H9 (cell line): ENCODE results near the gene GJB4. TPM values are rescaled to one million over a fixed set of nuclear protein-coding genes. Genes with fewer than 3 reads are reported as not detected.

ENCODE experiments used
- DNase-seq: peaks from one replicate; pipeline ENCODE4 v3.0.0-alpha.2; 2017
- H2AFZ ChIP-seq: one replicate; pipeline ENCODE4 v1.6.1; 2013; ENCODE audit warnings: mild to moderate bottlenecking, low read length, control low read depth, moderate library complexity
- H2AK5ac ChIP-seq: 2 replicates; pipeline ENCODE4 v1.6.1; 2013; ENCODE audit warnings: low read length, control low read depth, mixed read lengths; ENCODE audit not compliant: insufficient read length
- H2BK120ac ChIP-seq: one replicate; pipeline ENCODE4 v1.6.1; 2013; ENCODE audit warnings: low read depth, mild to moderate bottlenecking, low read length, control low read depth, inconsistent platforms; ENCODE audit not compliant: poor library complexity, severe bottlenecking
- H2BK12ac ChIP-seq: 2 replicates; pipeline ENCODE4 v1.6.1; 2013; ENCODE audit warnings: low read length, control low read depth, mixed read lengths, low read depth; ENCODE audit not compliant: insufficient read length
- H2BK15ac ChIP-seq: 2 replicates; pipeline ENCODE4 v1.6.1; 2013; ENCODE audit warnings: low read depth, low read length, control low read depth
- H2BK20ac ChIP-seq: one replicate; pipeline ENCODE4 v1.6.1; 2013; ENCODE audit warnings: low read depth, mild to moderate bottlenecking, low read length, control low read depth, inconsistent platforms; ENCODE audit not compliant: poor library complexity, severe bottlenecking
- H2BK5ac ChIP-seq: 2 replicates; pipeline ENCODE4 v1.6.1; 2013; ENCODE audit warnings: low read length, control low read depth, mixed read lengths; ENCODE audit not compliant: insufficient read length
- H3K14ac ChIP-seq: 2 replicates; pipeline ENCODE4 v1.6.1; 2013; ENCODE audit warnings: low read length, control low read depth; ENCODE audit not compliant: insufficient read depth
- H3K18ac ChIP-seq: 2 replicates; pipeline ENCODE4 v1.6.1; 2013; ENCODE audit warnings: low read depth, mild to moderate bottlenecking, mixed read lengths, low read length, control low read depth; ENCODE audit not compliant: insufficient read length
- H3K23ac ChIP-seq: 2 replicates; pipeline ENCODE4 v1.6.1; 2013; ENCODE audit warnings: low read length, control low read depth, mixed read lengths, low read depth; ENCODE audit not compliant: insufficient read length
- H3K23me2 ChIP-seq: 2 replicates; pipeline ENCODE4 v1.6.1; 2013; ENCODE audit warnings: low read depth, mild to moderate bottlenecking, mixed read lengths, low read length, control low read depth; ENCODE audit not compliant: insufficient read length, poor library complexity, severe bottlenecking
- H3K27ac ChIP-seq: 2 replicates; pipeline ENCODE4 v1.5.1; 2013; ENCODE audit warnings: low read length, control low read depth, mixed read lengths, low read depth; ENCODE audit not compliant: insufficient read length
- H3K27me3 ChIP-seq: 2 replicates; pipeline ENCODE4 v1.6.1; 2013; ENCODE audit warnings: low read length, control low read depth, inconsistent platforms; ENCODE audit not compliant: insufficient read depth
- H3K4ac ChIP-seq: 2 replicates; pipeline ENCODE4 v1.6.1; 2013; ENCODE audit warnings: low read depth, mild to moderate bottlenecking, control low read depth, inconsistent platforms, low read length, moderate library complexity
- H3K4me1 ChIP-seq: 2 replicates; pipeline ENCODE4 v1.6.1; 2013; ENCODE audit warnings: low read length, control low read depth, inconsistent platforms; ENCODE audit not compliant: insufficient read depth
- H3K4me2 ChIP-seq: 2 replicates; pipeline ENCODE4 v1.6.1; 2013; ENCODE audit warnings: low read length, control low read depth, mixed read lengths; ENCODE audit not compliant: insufficient read length, insufficient read depth
- H3K56ac ChIP-seq: 2 replicates; pipeline ENCODE4 v1.6.1; 2013; ENCODE audit warnings: low read depth, mild to moderate bottlenecking, mixed read lengths, low read length, control low read depth; ENCODE audit not compliant: insufficient read length
- H3K79me1 ChIP-seq: 2 replicates; pipeline ENCODE4 v1.6.1; 2013; ENCODE audit warnings: low read depth, mild to moderate bottlenecking, moderate library complexity, low read length, control low read depth, inconsistent platforms; ENCODE audit not compliant: insufficient read depth, poor library complexity, severe bottlenecking
- H3K79me2 ChIP-seq: 2 replicates; pipeline ENCODE4 v1.6.1; 2013; ENCODE audit warnings: low read length, control low read depth, inconsistent platforms; ENCODE audit not compliant: insufficient read depth
- H3K9ac ChIP-seq: 2 replicates; pipeline ENCODE4 v1.6.1; 2013; ENCODE audit warnings: low read length, control low read depth, mixed read lengths; ENCODE audit not compliant: insufficient read length; ENCODE audit errors: extremely low read depth
- H3K9me3 ChIP-seq: one replicate; pipeline ENCODE4 v1.6.1; 2013; ENCODE audit warnings: low read depth, low read length, inconsistent platforms; ENCODE audit not compliant: control insufficient read depth
- H3T11ph ChIP-seq: one replicate; pipeline ENCODE4 v1.6.1; 2013; ENCODE audit warnings: mild to moderate bottlenecking, low read length, control low read depth, inconsistent platforms
- H4K20me1 ChIP-seq: one replicate; pipeline ENCODE4 v1.6.1; 2013; ENCODE audit not compliant: control insufficient read depth, insufficient read length, insufficient read depth
- H4K5ac ChIP-seq: 2 replicates; pipeline ENCODE4 v1.6.1; 2013; ENCODE audit warnings: low read depth, mild to moderate bottlenecking, mixed read lengths, low read length, control low read depth; ENCODE audit not compliant: insufficient read length
- H4K8ac ChIP-seq: replicated peaks from 2 replicates; pipeline ENCODE4 v1.6.1; 2013; ENCODE audit warnings: low read length, control low read depth, mixed read lengths, low read depth; ENCODE audit not compliant: insufficient read length
- H4K91ac ChIP-seq: 2 replicates; pipeline ENCODE4 v1.6.1; 2013; ENCODE audit warnings: low read depth, mild to moderate bottlenecking, moderate library complexity, mixed read lengths, low read length, control low read depth; ENCODE audit not compliant: insufficient read length
- H3K27ac Mint-ChIP-seq, 3 experiments: 2 replicates in 2 of 3; 3 replicates in 1 of 3; pipeline ENCODE4 v1.8.0; 2020 to 2021; ENCODE audit warnings: mixed read lengths in 3 of 3, mild to moderate bottlenecking in 1 of 3, moderate library complexity in 1 of 3
- H3K27me3 Mint-ChIP-seq: 2 replicates; pipeline ENCODE4 v1.8.0; 2021; ENCODE audit warnings: low read depth, mild to moderate bottlenecking, moderate library complexity, mixed read lengths
- H3K36me3 Mint-ChIP-seq, 3 experiments: 2 replicates in 2 of 3; 3 replicates in 1 of 3; pipeline ENCODE4 v1.8.0; 2020 to 2021; ENCODE audit warnings: low read depth in 3 of 3, mixed read lengths in 3 of 3; ENCODE audit not compliant: insufficient read depth in 1 of 3
- H3K4me1 Mint-ChIP-seq, 2 experiments: 2 replicates each; pipeline ENCODE4 v1.8.0; 2020; ENCODE audit warnings: mixed read lengths in 2 of 2
- H3K4me3 Mint-ChIP-seq, 2 experiments: 2 replicates in 1 of 2; 3 replicates in 1 of 2; pipeline ENCODE4 v1.8.0; 2020 to 2021; ENCODE audit warnings: mild to moderate bottlenecking in 2 of 2, mixed read lengths in 2 of 2, moderate library complexity in 1 of 2
- H3K9me3 Mint-ChIP-seq, 2 experiments: 2 replicates in 1 of 2; 3 replicates in 1 of 2; pipeline ENCODE4 v1.8.0; 2020; ENCODE audit warnings: mild to moderate bottlenecking in 2 of 2, mixed read lengths in 2 of 2, moderate library complexity in 1 of 2
- CTCF ChIP-seq: fragments of 200-600 bp; sonication (generic); conservative IDR thresholded peaks from 3 replicates; pipeline ENCODE4 v1.8.0; 2021; ENCODE audit warnings: antibody characterized with exemption, mild to moderate bottlenecking
- WGBS: extraction: QIAGEN DNeasy Blood & Tissue Kit; methylation state at CpG from one replicate; pipeline ENCODE4 v1.1.7; 2013; ENCODE audit warnings: missing lambda C conversion rate, low lambda C conversion rate, mixed read lengths; ENCODE audit not compliant: insufficient read length; ENCODE audit errors: extremely low coverage; 5-methylcytosine and 5-hydroxymethylcytosine counted together
- total RNA-seq: library from RNA; stranded (reverse); gene quantifications from 2 replicates; pipeline ENCODE4 v1.2.1, GENCODE V29; 2021

The GJB4 gene
- total RNA-seq, 1 experiment from 2014 or later = not detected

GRCh38 chr1:34768856-34769255 is 9.3 kb downstream of the GJB4 start:
- no peak overlapping the region for H3K14ac ChIP-seq
- no peak for DNase-seq
- no peaks in the 10 kb centered on the region for H4K20me1 ChIP-seq
- no peak overlapping the region for H4K91ac ChIP-seq
- no peaks in the 10 kb centered on the region for H3K27me3 ChIP-seq
- H3K27ac ChIP-seq = no peak overlapping the region
- no peak overlapping the region for H3K56ac ChIP-seq
- H3K9me3 Mint-ChIP-seq = no peaks in the 10 kb centered on the region
- no peak overlapping the region for H2BK12ac ChIP-seq
- no peak overlapping the region for H2AK5ac ChIP-seq
- H3K18ac ChIP-seq = no peak overlapping the region
- H3K27me3 Mint-ChIP-seq = no peaks in the 10 kb centered on the region; the same call in none of the 2 replicates
- no peak overlapping the region for H2BK120ac ChIP-seq
- no peaks in the 10 kb centered on the region for H3K36me3 Mint-ChIP-seq
- no peaks in the 10 kb centered on the region for H3K9me3 ChIP-seq
- H2BK20ac ChIP-seq = no peak overlapping the region
- no CpG with 5 or more reads among the region's 3 CpGs for WGBS
- H3K4me2 ChIP-seq = no peak overlapping the region
- peaks cover under 1 to 2% of the 10 kb centered on the region in 2 experiments; a peak in 2 of 4 replicates for H3K4me1 Mint-ChIP-seq
- no peak overlapping the region for H3K4ac ChIP-seq
- H2BK5ac ChIP-seq = no peak overlapping the region
- H4K8ac ChIP-seq = no peak overlapping the region
- H3K23me2 ChIP-seq = no peaks in the 10 kb centered on the region
- H3K9ac ChIP-seq = no peak overlapping the region
- no peaks in the 10 kb centered on the region for H3K79me2 ChIP-seq
- H2BK15ac ChIP-seq = no peak overlapping the region
- no peaks in the 10 kb centered on the region for H3K79me1 ChIP-seq
- H3K23ac ChIP-seq = no peak overlapping the region
- no peak overlapping the region for H4K5ac ChIP-seq
- H3T11ph ChIP-seq = no peak overlapping the region
- no peak overlapping the region for H2AFZ ChIP-seq
- H3K4me3 Mint-ChIP-seq = no peak overlapping the region
- no peak for TF ChIP-seq CTCF
- no peak overlapping the region for H3K27ac Mint-ChIP-seq
- no peaks in the 10 kb centered on the region for H3K4me1 ChIP-seq
